Neural cell (in vitro differentiated cells): ENCODE data around the gene FTL. TPM values are rescaled to one million over a fixed set of nuclear protein-coding genes. Genes with fewer than 3 reads are reported as not detected.
A peak's percentile ranks its signal among the peaks of the same experiment; 100 is the strongest.

Experiments
- H2AFZ ChIP-seq: fragments of 200-600, 300-800 bp; sonication (generic), shearing (Covaris generic); 2 replicates; pipeline ENCODE4 v1.6.0; 2014; ENCODE audit warnings: low read depth, mild to moderate bottlenecking, antibody characterized with exemption, low read length, moderate library complexity
- H3F3A ChIP-seq: fragments of 200-600 bp; shearing (Covaris generic); 2 replicates; pipeline ENCODE4 v1.6.1; 2016; ENCODE audit warnings: mild to moderate bottlenecking, moderate library complexity, mixed read lengths, antibody characterized with exemption, low read length; ENCODE audit not compliant: insufficient read depth, poor library complexity, severe bottlenecking
- H3K27ac ChIP-seq: fragments of 200-600, 300-800 bp; sonication (generic), shearing (Covaris generic); 2 replicates; pipeline ENCODE4 v1.5.1; 2014; ENCODE audit warnings: mild to moderate bottlenecking, low read length, moderate library complexity
- H3K27me3 ChIP-seq: fragments of 300-800, 200-600 bp; sonication (generic), shearing (Covaris generic); 2 replicates; pipeline ENCODE4 v1.6.0; 2014; ENCODE audit warnings: mild to moderate bottlenecking, low read depth, low read length, moderate library complexity; ENCODE audit not compliant: insufficient read depth
- H3K36me3 ChIP-seq: fragments of 300-800, 200-600 bp; sonication (generic), shearing (Covaris generic); 2 replicates; pipeline ENCODE4 v1.5.1; 2014; ENCODE audit warnings: mild to moderate bottlenecking, antibody characterized with exemption, low read length, moderate library complexity; ENCODE audit not compliant: insufficient read depth
- H3K4me2 ChIP-seq: fragments of 300-800, 200-600 bp; sonication (generic), shearing (Covaris generic); 2 replicates; pipeline ENCODE4 v1.6.0; 2014; ENCODE audit warnings: mild to moderate bottlenecking, low read length
- H3K4me3 ChIP-seq: fragments of 300-800, 200-600 bp; sonication (generic), shearing (Covaris generic); 2 replicates; pipeline ENCODE4 v1.5.1; 2014; ENCODE audit warnings: mild to moderate bottlenecking, low read length, moderate library complexity
- H3K79me2 ChIP-seq: fragments of 200-600 bp; shearing (Covaris generic); replicated peaks from 2 replicates; pipeline ENCODE4 v1.6.0; 2014; ENCODE audit warnings: mild to moderate bottlenecking, low read length, moderate library complexity; ENCODE audit not compliant: insufficient read depth
- H3K9ac ChIP-seq: fragments of 300-800, 200-600 bp; sonication (generic), shearing (Covaris generic); 2 replicates; pipeline ENCODE4 v1.6.1; 2016; ENCODE audit warnings: mild to moderate bottlenecking, low read length, mixed read lengths
- H3K9me2 ChIP-seq: fragments of 200-600 bp; shearing (Covaris generic); 2 replicates; pipeline ENCODE4 v1.6.1; 2016; ENCODE audit warnings: mild to moderate bottlenecking, low read length, mixed read lengths; ENCODE audit not compliant: insufficient read depth
- H3K9me3 ChIP-seq: fragments of 200-600, 300-800 bp; sonication (generic), shearing (Covaris generic); 2 replicates; pipeline ENCODE4 v1.6.1; 2016; ENCODE audit warnings: mild to moderate bottlenecking, mixed run types, low read length, moderate library complexity, mixed read lengths
- H4K20me1 ChIP-seq: fragments of 200-600 bp; shearing (Covaris generic); 2 replicates; pipeline ENCODE4 v1.6.1; 2016; ENCODE audit warnings: mild to moderate bottlenecking, mixed run types; ENCODE audit not compliant: insufficient read depth
- CTCF ChIP-seq: fragments of 450-650 bp; IDR thresholded peaks from 2 replicates; pipeline ENCODE4 v1.5.1; 2014; ENCODE audit warnings: antibody characterized with exemption, mild to moderate bottlenecking, moderate library complexity; ENCODE audit not compliant: poor library complexity, severe bottlenecking
- EP300 ChIP-seq: fragments of 450-650 bp; conservative IDR thresholded peaks from 2 replicates; pipeline ENCODE4 v1.6.1; 2014; ENCODE audit warnings: antibody characterized with exemption, mild to moderate bottlenecking, moderate library complexity; ENCODE audit not compliant: poor library complexity, severe bottlenecking
- EZH2 ChIP-seq: fragments of 200-600, 300-800 bp; shearing (Covaris generic), sonication (generic); IDR thresholded peaks from 2 replicates; pipeline ENCODE4 v1.6.1; 2014; ENCODE audit warnings: antibody characterized with exemption, low read length, borderline replicate concordance, mild to moderate bottlenecking; ENCODE audit not compliant: insufficient read depth, poor library complexity, severe bottlenecking
- MXI1 ChIP-seq: fragments of 450-650 bp; conservative IDR thresholded peaks from 2 replicates; pipeline ENCODE4 v1.6.1; 2014; ENCODE audit warnings: antibody characterized with exemption, mild to moderate bottlenecking; ENCODE audit not compliant: poor library complexity, severe bottlenecking
- POLR2AphosphoS5 ChIP-seq: IDR thresholded peaks from 2 replicates; pipeline ENCODE4 v1.6.1; 2012
- RAD21 ChIP-seq: fragments of 450-650 bp; conservative IDR thresholded peaks from 2 replicates; pipeline ENCODE4 v1.6.1; 2014; ENCODE audit warnings: antibody characterized with exemption, mild to moderate bottlenecking, moderate library complexity
- SMC3 ChIP-seq: fragments of 450-650 bp; conservative IDR thresholded peaks from 2 replicates; pipeline ENCODE4 v1.6.1; 2014; ENCODE audit warnings: antibody characterized with exemption, mild to moderate bottlenecking, moderate library complexity; ENCODE audit not compliant: poor library complexity
- TAF1 ChIP-seq: IDR thresholded peaks from 2 replicates; pipeline ENCODE4 v1.6.1; 2012; ENCODE audit warnings: low read depth
- polyA plus RNA-seq: library from polyadenylated mRNA; depleted of rRNA; stranded (reverse); fragments of >200 nt; gene quantifications from 2 replicates; pipeline ENCODE4 v1.2.3, GENCODE V29; 2014
- TF ChIP-seq, protein P1 (sequence below): IDR thresholded peaks from 2 replicates; pipeline ENCODE4 v1.6.1; 2012; ENCODE audit warnings: borderline replicate concordance

The FTL gene
- polyA plus RNA-seq, 1 donor from 2014 or later: 886 TPM

DNA sequence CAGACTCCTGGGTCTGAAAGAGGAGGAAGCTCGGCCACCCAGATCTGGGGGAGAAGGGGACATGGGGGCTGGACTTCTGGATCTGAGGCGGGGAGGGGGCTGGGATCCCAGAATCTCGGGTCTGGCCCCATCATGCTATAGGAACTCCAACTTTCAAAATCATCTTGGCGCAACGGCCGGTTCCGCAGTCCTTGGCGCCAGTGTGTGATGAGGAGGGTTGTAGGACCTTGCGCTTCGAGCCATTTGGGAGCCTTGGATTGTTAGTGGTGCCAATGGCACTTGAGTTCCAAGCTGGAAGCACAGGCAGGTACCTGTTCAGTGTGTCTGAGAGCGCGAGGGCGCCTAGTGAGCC, 28.9 kb downstream of the FTL start:
- Histone ChIP-seq H4K20me1 (no peaks in the 10 kb centered on the region), H2AFZ (peak overlapping the region; percentile 11), H3K4me3 (peak overlapping the region; percentile 78), H3K9me3 (no peaks in the 10 kb centered on the region), H3F3A (peaks cover 4% of the 10 kb centered on the region), H3K9me2 (no peaks in the 10 kb centered on the region), H3K9ac (peak overlapping the region; percentile 71), H3K36me3 (no peaks in the 10 kb centered on the region), H3K4me2 (peak overlapping the region; percentile 95), H3K27ac (peak overlapping the region; percentile 80), H3K27me3 (no peaks in the 10 kb centered on the region), H3K79me2 (peaks cover 21% of the 10 kb centered on the region)
- TF ChIP-seq, protein P1, sequence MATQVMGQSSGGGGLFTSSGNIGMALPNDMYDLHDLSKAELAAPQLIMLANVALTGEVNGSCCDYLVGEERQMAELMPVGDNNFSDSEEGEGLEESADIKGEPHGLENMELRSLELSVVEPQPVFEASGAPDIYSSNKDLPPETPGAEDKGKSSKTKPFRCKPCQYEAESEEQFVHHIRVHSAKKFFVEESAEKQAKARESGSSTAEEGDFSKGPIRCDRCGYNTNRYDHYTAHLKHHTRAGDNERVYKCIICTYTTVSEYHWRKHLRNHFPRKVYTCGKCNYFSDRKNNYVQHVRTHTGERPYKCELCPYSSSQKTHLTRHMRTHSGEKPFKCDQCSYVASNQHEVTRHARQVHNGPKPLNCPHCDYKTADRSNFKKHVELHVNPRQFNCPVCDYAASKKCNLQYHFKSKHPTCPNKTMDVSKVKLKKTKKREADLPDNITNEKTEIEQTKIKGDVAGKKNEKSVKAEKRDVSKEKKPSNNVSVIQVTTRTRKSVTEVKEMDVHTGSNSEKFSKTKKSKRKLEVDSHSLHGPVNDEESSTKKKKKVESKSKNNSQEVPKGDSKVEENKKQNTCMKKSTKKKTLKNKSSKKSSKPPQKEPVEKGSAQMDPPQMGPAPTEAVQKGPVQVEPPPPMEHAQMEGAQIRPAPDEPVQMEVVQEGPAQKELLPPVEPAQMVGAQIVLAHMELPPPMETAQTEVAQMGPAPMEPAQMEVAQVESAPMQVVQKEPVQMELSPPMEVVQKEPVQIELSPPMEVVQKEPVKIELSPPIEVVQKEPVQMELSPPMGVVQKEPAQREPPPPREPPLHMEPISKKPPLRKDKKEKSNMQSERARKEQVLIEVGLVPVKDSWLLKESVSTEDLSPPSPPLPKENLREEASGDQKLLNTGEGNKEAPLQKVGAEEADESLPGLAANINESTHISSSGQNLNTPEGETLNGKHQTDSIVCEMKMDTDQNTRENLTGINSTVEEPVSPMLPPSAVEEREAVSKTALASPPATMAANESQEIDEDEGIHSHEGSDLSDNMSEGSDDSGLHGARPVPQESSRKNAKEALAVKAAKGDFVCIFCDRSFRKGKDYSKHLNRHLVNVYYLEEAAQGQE: no peak
- no peak for TF ChIP-seq RAD21
- TF ChIP-seq SMC3: no peak
- TF ChIP-seq EP300: no peak
- no peak for TF ChIP-seq POLR2AphosphoS5
- no peak for TF ChIP-seq MXI1
- TF ChIP-seq CTCF: no peak
- TF ChIP-seq EZH2: no peak
- TF ChIP-seq TAF1: no peak

GRCh38 chr19:48997972-48998371, 32.9 kb downstream of the FTL start:
- no peak overlapping the region for H3K27ac ChIP-seq
- H3K9ac ChIP-seq: no peak overlapping the region
- H3F3A ChIP-seq: no peaks in the 10 kb centered on the region
- no peaks in the 10 kb centered on the region for H3K36me3 ChIP-seq
- no peak overlapping the region for H3K4me3 ChIP-seq
- H3K9me2 ChIP-seq: no peaks in the 10 kb centered on the region
- no peaks in the 10 kb centered on the region for H4K20me1 ChIP-seq
- no peak overlapping the region for H3K4me2 ChIP-seq
- H3K9me3 ChIP-seq: no peaks in the 10 kb centered on the region
- H3K79me2 ChIP-seq: peaks cover 15% of the 10 kb centered on the region
- no peak overlapping the region for H2AFZ ChIP-seq
- TF ChIP-seq TAF1 (no peak), EZH2 (no peak), MXI1 (no peak), SMC3 (no peak), CTCF (no peak), EP300 (no peak), POLR2AphosphoS5 (no peak), RAD21 (no peak)
- TF ChIP-seq, protein P1: no peak
- no peaks in the 10 kb centered on the region for H3K27me3 ChIP-seq
